Neuronal stem cell (in vitro differentiated cells): ENCODE data around the gene SPAG5.

Experiments used
- DNase-seq: peaks from one replicate; pipeline ENCODE4 v3.0.0-alpha.2; 2013; ENCODE audit warnings: low spot score
- H2AFZ ChIP-seq: one replicate; pipeline ENCODE4 v1.6.1; 2013; ENCODE audit warnings: mild to moderate bottlenecking, low read length, inconsistent platforms
- H2AK5ac ChIP-seq: 2 replicates; pipeline ENCODE4 v1.6.1; 2013; ENCODE audit warnings: low read depth, mild to moderate bottlenecking, inconsistent platforms, low read length, moderate library complexity, mixed read lengths
- H2BK120ac ChIP-seq: 2 replicates; pipeline ENCODE4 v1.6.1; 2013; ENCODE audit warnings: low read depth, mild to moderate bottlenecking, inconsistent platforms, low read length, moderate library complexity, mixed read lengths
- H2BK12ac ChIP-seq: one replicate; pipeline ENCODE4 v1.6.1; 2013; ENCODE audit warnings: low read length, inconsistent platforms
- H2BK15ac ChIP-seq: 2 replicates; pipeline ENCODE4 v1.6.1; 2013; ENCODE audit warnings: mild to moderate bottlenecking, low read length, inconsistent platforms, mixed read lengths
- H2BK5ac ChIP-seq: one replicate; pipeline ENCODE4 v1.6.1; 2013; ENCODE audit warnings: inconsistent platforms, mild to moderate bottlenecking, low read length, moderate library complexity
- H3K14ac ChIP-seq: one replicate; pipeline ENCODE4 v1.6.1; 2013; ENCODE audit warnings: low read length, inconsistent platforms
- H3K18ac ChIP-seq: 2 replicates; pipeline ENCODE4 v1.6.1; 2013; ENCODE audit warnings: low read length, inconsistent platforms
- H3K23ac ChIP-seq: 2 replicates; pipeline ENCODE4 v1.6.1; 2013; ENCODE audit warnings: low read depth, mild to moderate bottlenecking, mixed read lengths, low read length, inconsistent platforms; ENCODE audit not compliant: poor library complexity
- H3K27ac ChIP-seq: replicated peaks from 3 replicates; pipeline ENCODE4 v1.5.1; 2013; ENCODE audit warnings: low read length, inconsistent platforms
- H3K27me3 ChIP-seq, 3 experiments: 2 replicates each; pipeline ENCODE4 v1.6.1; 2013; ENCODE audit warnings: low read length in 3 of 3, mild to moderate bottlenecking in 2 of 3, inconsistent platforms in 1 of 3, low read depth in 1 of 3, mixed read lengths in 1 of 3, moderate library complexity in 1 of 3; ENCODE audit not compliant: control insufficient read depth in 3 of 3, insufficient read depth in 3 of 3
- H3K36me3 ChIP-seq, 2 donors: replicated peaks in 1 of 2; 2 replicates each; pipeline ENCODE4 v1.6.1; 2013; ENCODE audit warnings: low read length in 2 of 2; ENCODE audit not compliant: control insufficient read depth in 2 of 2, insufficient read depth in 2 of 2
- H3K4ac ChIP-seq: 2 replicates; pipeline ENCODE4 v1.6.1; 2013; ENCODE audit warnings: inconsistent platforms, mild to moderate bottlenecking, low read length, moderate library complexity
- H3K4me1 ChIP-seq, 2 donors: 1 replicate in 1 of 2; 2 replicates in 1 of 2; pipeline ENCODE4 v1.6.1; 2013; ENCODE audit warnings: low read length in 2 of 2, low read depth in 1 of 2; ENCODE audit not compliant: control insufficient read depth in 2 of 2, insufficient read depth in 1 of 2
- H3K4me2 ChIP-seq: one replicate; pipeline ENCODE4 v1.6.1; 2013; ENCODE audit warnings: mild to moderate bottlenecking, low read length, inconsistent platforms; ENCODE audit not compliant: insufficient read depth, poor library complexity, severe bottlenecking
- H3K4me3 ChIP-seq, 2 donors: 2 replicates each; pipeline ENCODE4 v1.5.1; 2013; ENCODE audit warnings: low read length in 2 of 2, mild to moderate bottlenecking in 2 of 2, inconsistent platforms in 1 of 2, moderate library complexity in 1 of 2
- H3K79me1 ChIP-seq: one replicate; pipeline ENCODE4 v1.6.1; 2013; ENCODE audit warnings: low read depth, mild to moderate bottlenecking, inconsistent platforms, low read length, moderate library complexity
- H3K9ac ChIP-seq: one replicate; pipeline ENCODE4 v1.6.1; 2013; ENCODE audit warnings: mild to moderate bottlenecking, low read depth, low read length, inconsistent platforms; ENCODE audit not compliant: poor library complexity
- H3K9me3 ChIP-seq, 2 donors: replicated peaks in 1 of 2; 2 replicates each; pipeline versions ENCODE3 to v1.6.1; 2013; ENCODE audit warnings: low read length in 2 of 2, mild to moderate bottlenecking in 2 of 2, inconsistent platforms in 1 of 2, low read depth in 1 of 2, mixed read lengths in 1 of 2, moderate library complexity in 1 of 2; ENCODE audit not compliant: control insufficient read depth in 2 of 2, insufficient read depth in 1 of 2
- H4K8ac ChIP-seq: one replicate; pipeline ENCODE4 v1.6.1; 2013; ENCODE audit warnings: low read depth, mild to moderate bottlenecking, inconsistent platforms, low read length, moderate library complexity
- H4K91ac ChIP-seq: one replicate; pipeline ENCODE4 v1.6.1; 2013; ENCODE audit warnings: low read length, low read depth, mild to moderate bottlenecking, inconsistent platforms; ENCODE audit not compliant: poor library complexity
- WGBS, 2 donors: extraction: QIAGEN DNeasy Blood & Tissue Kit; methylation state at CpG; one replicate each; pipeline ENCODE4 v1.1.7; 2013; ENCODE audit warnings: missing lambda C conversion rate in 2 of 2, mixed read lengths in 1 of 2; ENCODE audit not compliant: insufficient read length in 2 of 2, insufficient replicate concordance in 1 of 2; ENCODE audit errors: extremely low coverage in 2 of 2; 5-methylcytosine and 5-hydroxymethylcytosine counted together

SPAG5 gene

GRCh38 chr17:28582513-28582912, 16.3 kb downstream of the SPAG5 start:
- no peak overlapping the region for H4K8ac ChIP-seq
- DNase-seq = no peak
- H4K91ac ChIP-seq = no peak overlapping the region
- H3K14ac ChIP-seq = no peak overlapping the region
- WGBS, 2 donors = no CpG with 5 or more reads among the region's 2 CpGs
- H3K36me3 ChIP-seq = peaks cover 73 to 96% of the 10 kb centered on the region in 2 donors
- H3K4me3 ChIP-seq = no peak overlapping the region
- H3K79me1 ChIP-seq = peaks cover 4% of the 10 kb centered on the region
- no peaks in the 10 kb centered on the region for H3K9me3 ChIP-seq
- H2BK12ac ChIP-seq = no peak overlapping the region
- H2BK120ac ChIP-seq = no peak overlapping the region
- no peak overlapping the region for H2BK15ac ChIP-seq
- H2AFZ ChIP-seq = no peak overlapping the region
- no peak overlapping the region for H2AK5ac ChIP-seq
- H3K9ac ChIP-seq = no peak overlapping the region
- H3K4ac ChIP-seq = no peak overlapping the region
- no peak overlapping the region for H3K27ac ChIP-seq
- no peaks in the 10 kb centered on the region for H3K4me1 ChIP-seq
- H3K27me3 ChIP-seq = no peaks in the 10 kb centered on the region
- H3K18ac ChIP-seq = no peak overlapping the region
- H3K4me2 ChIP-seq = no peak overlapping the region
- H3K23ac ChIP-seq = no peak overlapping the region
- H2BK5ac ChIP-seq = no peak overlapping the region

GRCh38 chr17:28580959-28581358, 17.9 kb downstream of the SPAG5 start:
- Histone ChIP-seq H2AK5ac (no peak overlapping the region), H3K4ac (no peak overlapping the region), H4K8ac (no peak overlapping the region), H2BK12ac (no peak overlapping the region), H2BK15ac (no peak overlapping the region), H2BK5ac (no peak overlapping the region), H3K4me2 (no peak overlapping the region), H3K9ac (no peak overlapping the region), H3K27me3 (peaks cover 0 to 1% (median 0%) of the 10 kb centered on the region in 3 experiments), H3K36me3 (peaks cover 71 to 90% of the 10 kb centered on the region in 2 donors), H3K23ac (no peak overlapping the region), H3K18ac (no peak overlapping the region), H2BK120ac (no peak overlapping the region), H3K79me1 (peaks cover 4% of the 10 kb centered on the region), H3K4me1 (peaks cover 2 to 5% of the 10 kb centered on the region in 2 donors), H3K9me3 (no peaks in the 10 kb centered on the region), H2AFZ (no peak overlapping the region), H3K4me3 (no peak overlapping the region), H4K91ac (no peak overlapping the region), H3K14ac (no peak overlapping the region), H3K27ac (no peak overlapping the region)
- no peak for DNase-seq
- WGBS, 2 donors = no CpG with 5 or more reads among the region's 3 CpGs

- no peak overlapping the region for H2BK12ac ChIP-seq
- H3K4me3 ChIP-seq = no peak overlapping the region
- H3K23ac ChIP-seq = no peak overlapping the region
- H3K27ac ChIP-seq = no peak overlapping the region
- peaks cover 0 to 2% (median 0%) of the 10 kb centered on the region in 3 experiments for H3K27me3 ChIP-seq
- no peak overlapping the region for H2BK15ac ChIP-seq
- H2BK5ac ChIP-seq = no peak overlapping the region
- no peaks in the 10 kb centered on the region for H3K79me1 ChIP-seq
- no peak overlapping the region for H3K14ac ChIP-seq
- no peak overlapping the region for H3K4ac ChIP-seq
- no peaks in the 10 kb centered on the region for H3K9me3 ChIP-seq
- peaks cover 2 to 5% of the 10 kb centered on the region in 2 donors for H3K4me1 ChIP-seq
- H2AK5ac ChIP-seq = no peak overlapping the region
- WGBS, 2 donors = no CpG with 5 or more reads among the region's 4 CpGs
- no peak overlapping the region for H3K18ac ChIP-seq
- peaks cover 57 to 82% of the 10 kb centered on the region in 2 donors for H3K36me3 ChIP-seq
- H2BK120ac ChIP-seq = no peak overlapping the region
- DNase-seq = no peak
- H2AFZ ChIP-seq = no peak overlapping the region
- H4K91ac ChIP-seq = no peak overlapping the region
- no peak overlapping the region for H3K4me2 ChIP-seq
- no peak overlapping the region for H4K8ac ChIP-seq
- H3K9ac ChIP-seq = no peak overlapping the region
Measured at GRCh38 chr17:28579526-28579925, 19.3 kb downstream of the SPAG5 start.

- WGBS, 2 donors = no CpG with 5 or more reads among the region's 8 CpGs
Measured at GRCh38 chr17:28578246-28579195, 20.3 kb downstream of the SPAG5 start.

More at GRCh38 chr17:28578246-28579195, 20.3 kb downstream of the SPAG5 start:
- H2BK5ac ChIP-seq = no peak overlapping the region
- no peak for DNase-seq
- H3K9me3 ChIP-seq = no peaks in the 10 kb centered on the region
- no peak overlapping the region for H3K18ac ChIP-seq
- H3K79me1 ChIP-seq = no peaks in the 10 kb centered on the region
- H2AFZ ChIP-seq = no peak overlapping the region
- no peak overlapping the region for H3K9ac ChIP-seq
- H3K36me3 ChIP-seq = peaks cover 47 to 76% of the 10 kb centered on the region in 2 donors
- no peak overlapping the region for H3K23ac ChIP-seq
- no peak overlapping the region for H2BK15ac ChIP-seq
- no peak overlapping the region for H2BK120ac ChIP-seq
- H2BK12ac ChIP-seq = no peak overlapping the region
- H3K4me1 ChIP-seq = peaks cover 2 to 5% of the 10 kb centered on the region in 2 donors
- H4K91ac ChIP-seq = no peak overlapping the region
- no peak overlapping the region for H2AK5ac ChIP-seq
- H3K27ac ChIP-seq = no peak overlapping the region
- H3K27me3 ChIP-seq = peaks cover 0 to 2% (median 0%) of the 10 kb centered on the region in 3 experiments
- H3K14ac ChIP-seq = no peak overlapping the region
- no peak overlapping the region for H4K8ac ChIP-seq
- no peak overlapping the region for H3K4me3 ChIP-seq
- H3K4ac ChIP-seq = no peak overlapping the region
- no peak overlapping the region for H3K4me2 ChIP-seq
